ENCODE data around the gene TRAPPC6A. TPM values are rescaled to one million over a fixed set of nuclear protein-coding genes. Genes with fewer than 3 reads are reported as not detected.

TRAPPC6A gene
- total and polyA plus RNA-seq, 4 donors, result 14.0 to 38.4 (median 26.2) TPM

- peaks cover 0 to 13% (median 0%) of the 10 kb centered on the region in 5 donors for H3K4me1 ChIP-seq (ENCODE audit: control insufficient read depth in 5 of 5, insufficient read depth in 5 of 5, low read length in 5 of 5)
- H3K9me3 ChIP-seq (ENCODE audit: control insufficient read depth in 4 of 4, insufficient read depth in 3 of 4, low read length in 3 of 4), result no peaks in the 10 kb centered on the region
- no peaks in the 10 kb centered on the region for H3K36me3 ChIP-seq (ENCODE audit: control insufficient read depth in 4 of 4, insufficient read depth in 4 of 4, low read length in 4 of 4)
- WGBS, 2 donors, result 53 to 57% methylated on average over 14 of the region's 14 CpGs
- no peak overlapping the region for H3K4me3 ChIP-seq
- H3K27ac ChIP-seq (ENCODE audit: low read depth in 1 of 2, low read length in 1 of 2), result no peak overlapping the region
- ATAC-seq (ENCODE audit: insufficient read depth, low FRiP score) (no peak), DNase-seq (peak in 1 of 3 donors; percentile 39)
- no peak for TF ChIP-seq CTCF (IDR thresholded peaks at IDR 0.05; ENCODE audit: control extremely low read depth, extremely low read depth)
- H3K9ac ChIP-seq (ENCODE audit: insufficient read depth in 1 of 2, low read length in 2 of 2), result no peak overlapping the region
- H3K27me3 ChIP-seq (ENCODE audit: control insufficient read depth in 3 of 3, insufficient read depth in 3 of 3, low read length in 2 of 3), result no peaks in the 10 kb centered on the region
These were observed 11.2 kb downstream of the TRAPPC6A start for GRCh38 chr19:45166723-45167252.

- peak; percentile 75 for ATAC-seq (ENCODE audit: insufficient read depth, low FRiP score)
These were observed 13.3 kb downstream of the TRAPPC6A start for GRCh38 chr19:45164577-45165335.

GRCh38 chr19:45163751-45164460 lies 14.1 kb downstream of the TRAPPC6A start:
- Histone ChIP-seq H3K27ac (ENCODE audit: low read depth in 1 of 2, low read length in 1 of 2) (no peak overlapping the region), H3K27me3 (ENCODE audit: control insufficient read depth in 3 of 3, insufficient read depth in 3 of 3, low read length in 2 of 3) (no peaks in the 10 kb centered on the region), H3K9me3 (ENCODE audit: control insufficient read depth in 4 of 4, insufficient read depth in 3 of 4, low read length in 3 of 4) (no peaks in the 10 kb centered on the region), H3K4me1 (ENCODE audit: control insufficient read depth in 5 of 5, insufficient read depth in 5 of 5, low read length in 5 of 5) (peaks cover 0 to 9% (median 0%) of the 10 kb centered on the region in 5 donors), H3K36me3 (ENCODE audit: control insufficient read depth in 4 of 4, insufficient read depth in 4 of 4, low read length in 4 of 4) (no peaks in the 10 kb centered on the region), H3K9ac (ENCODE audit: insufficient read depth in 1 of 2, low read length in 2 of 2) (no peak overlapping the region), H3K4me3 (no peak overlapping the region)
- DNase-seq (no peak), ATAC-seq (ENCODE audit: insufficient read depth, low FRiP score) (no peak)
- no peak for TF ChIP-seq CTCF (IDR thresholded peaks at IDR 0.05; ENCODE audit: control extremely low read depth, extremely low read depth)
- WGBS, 2 donors, result 75 to 83% methylated on average over 15 of the region's 15 CpGs

More at GRCh38 chr19:45164577-45165335, 13.3 kb downstream of the TRAPPC6A start:
- WGBS, 2 donors, result 29 to 36% methylated on average over 27 of the region's 27 CpGs
- no peak for TF ChIP-seq CTCF (IDR thresholded peaks at IDR 0.05; ENCODE audit: control extremely low read depth, extremely low read depth)
- H3K4me1 ChIP-seq (ENCODE audit: control insufficient read depth in 5 of 5, insufficient read depth in 5 of 5, low read length in 5 of 5), result peaks cover 0 to 9% (median 0%) of the 10 kb centered on the region in 5 donors
- H3K9ac ChIP-seq (ENCODE audit: insufficient read depth in 1 of 2, low read length in 2 of 2), result no peak overlapping the region
- peak; percentile 37 to 54 (median 47) for DNase-seq
- no peak overlapping the region for H3K27ac ChIP-seq (ENCODE audit: low read depth in 1 of 2, low read length in 1 of 2)
- H3K27me3 ChIP-seq (ENCODE audit: control insufficient read depth in 3 of 3, insufficient read depth in 3 of 3, low read length in 2 of 3), result no peaks in the 10 kb centered on the region
- H3K36me3 ChIP-seq (ENCODE audit: control insufficient read depth in 4 of 4, insufficient read depth in 4 of 4, low read length in 4 of 4), result no peaks in the 10 kb centered on the region
- H3K4me3 ChIP-seq, result no peak overlapping the region
- H3K9me3 ChIP-seq (ENCODE audit: control insufficient read depth in 4 of 4, insufficient read depth in 3 of 4, low read length in 3 of 4), result no peaks in the 10 kb centered on the region
